GM18873 (cell line): ENCODE measurements around the gene CACNA1D.

Experiments
- ATAC-seq: cut with Tn5 transposase; IDR thresholded peaks from one replicate; pipeline ENCODE4 v1.9.1; 2021; ENCODE audit warnings: mild to moderate bottlenecking, moderate library complexity, moderate number of reproducible peaks; ENCODE audit not compliant: unreplicated experiment, low FRiP score

The CACNA1D gene

DNA sequence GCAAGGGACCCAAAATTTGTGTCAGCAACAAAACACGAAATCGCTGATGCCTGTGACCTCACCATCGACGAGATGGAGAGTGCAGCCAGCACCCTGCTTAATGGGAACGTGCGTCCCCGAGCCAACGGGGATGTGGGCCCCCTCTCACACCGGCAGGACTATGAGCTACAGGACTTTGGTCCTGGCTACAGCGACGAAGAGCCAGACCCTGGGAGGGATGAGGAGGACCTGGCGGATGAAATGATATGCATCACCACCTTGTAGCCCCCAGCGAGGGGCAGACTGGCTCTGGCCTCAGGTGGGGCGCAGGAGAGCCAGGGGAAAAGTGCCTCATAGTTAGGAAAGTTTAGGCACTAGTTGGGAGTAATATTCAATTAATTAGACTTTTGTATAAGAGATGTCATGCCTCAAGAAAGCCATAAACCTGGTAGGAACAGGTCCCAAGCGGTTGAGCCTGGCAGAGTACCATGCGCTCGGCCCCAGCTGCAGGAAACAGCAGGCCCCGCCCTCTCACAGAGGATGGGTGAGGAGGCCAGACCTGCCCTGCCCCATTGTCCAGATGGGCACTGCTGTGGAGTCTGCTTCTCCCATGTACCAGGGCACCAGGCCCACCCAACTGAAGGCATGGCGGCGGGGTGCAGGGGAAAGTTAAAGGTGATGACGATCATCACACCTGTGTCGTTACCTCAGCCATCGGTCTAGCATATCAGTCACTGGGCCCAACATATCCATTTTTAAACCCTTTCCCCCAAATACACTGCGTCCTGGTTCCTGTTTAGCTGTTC, 316.9 kb downstream of the CACNA1D start:
- ATAC-seq: no peak

GRCh38 chr3:53812434-53812833, 318.0 kb downstream of the CACNA1D start:
- ATAC-seq: no peak

DNA sequence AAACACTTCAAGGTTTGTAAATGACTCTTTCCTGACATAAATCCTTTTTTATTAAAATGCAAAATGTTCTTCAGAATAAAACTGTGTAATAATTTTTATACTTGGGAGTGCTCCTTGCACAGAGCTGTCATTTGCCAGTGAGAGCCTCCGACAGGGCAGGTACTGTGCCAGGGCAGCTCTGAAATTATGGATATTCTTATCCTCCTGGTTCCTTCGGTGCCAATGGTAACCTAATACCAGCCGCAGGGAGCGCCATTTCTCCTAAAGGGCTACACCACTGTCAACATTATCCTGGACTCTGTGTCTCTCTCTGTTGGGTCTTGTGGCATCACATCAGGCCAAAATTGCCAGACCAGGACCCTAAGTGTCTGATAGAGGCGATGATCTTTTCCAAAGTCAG, 318.8 kb downstream of the CACNA1D start:
- ATAC-seq: no peak

GRCh38 chr3:53813876-53814275, 319.5 kb downstream of the CACNA1D start:
- ATAC-seq: no peak

- ATAC-seq: no peak
Measured at GRCh38 chr3:53815067-53815466, 320.7 kb downstream of the CACNA1D start.

- no peak for ATAC-seq
Measured at GRCh38 chr3:53815651-53816050, 321.2 kb downstream of the CACNA1D start.

DNA sequence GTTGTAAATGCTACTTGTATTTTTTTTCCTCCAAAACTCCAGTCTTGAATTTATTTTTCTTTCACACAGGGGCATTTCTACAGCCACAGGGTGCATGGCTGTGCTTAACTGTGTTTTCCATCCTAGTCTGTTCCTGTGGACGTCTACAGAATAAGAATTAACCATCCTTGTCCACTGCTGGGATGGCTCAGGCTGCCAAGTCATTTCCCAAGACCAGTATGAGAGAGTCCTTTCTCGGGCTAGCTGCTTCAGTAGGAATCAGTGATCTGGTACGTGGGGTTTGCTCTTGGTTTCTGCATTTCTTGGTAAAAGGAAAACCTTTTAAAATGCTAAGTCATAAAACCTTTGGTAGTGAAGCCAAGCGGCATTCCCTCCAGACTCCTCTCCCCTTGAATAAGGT, 322.0 kb downstream of the CACNA1D start:
- no peak for ATAC-seq

GRCh38 chr3:53817211-53817610, 322.8 kb downstream of the CACNA1D start:
- no peak for ATAC-seq

DNA sequence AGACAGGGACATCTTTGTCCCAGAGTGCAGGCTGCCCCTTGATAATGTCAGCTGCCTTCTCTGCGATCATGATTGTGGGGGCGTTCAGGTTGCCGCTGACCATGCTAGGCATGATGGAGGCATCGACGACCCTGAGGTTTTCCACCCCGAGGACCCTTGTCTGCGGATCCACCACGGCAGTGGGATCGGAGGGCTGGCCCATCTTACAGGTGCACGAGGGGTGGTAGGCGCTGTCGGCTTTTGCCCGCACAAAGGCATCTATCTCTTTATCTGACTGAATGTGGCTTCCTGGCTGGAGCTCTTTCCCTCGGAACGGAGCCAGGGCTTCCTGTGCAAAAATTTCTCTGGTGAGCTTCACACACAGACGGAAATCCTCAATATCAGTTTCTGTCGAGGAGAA, 323.4 kb downstream of the CACNA1D start:
- ATAC-seq: no peak

- ATAC-seq: no peak
Measured at GRCh38 chr3:53818221-53819162, 324.1 kb downstream of the CACNA1D start.

DNA sequence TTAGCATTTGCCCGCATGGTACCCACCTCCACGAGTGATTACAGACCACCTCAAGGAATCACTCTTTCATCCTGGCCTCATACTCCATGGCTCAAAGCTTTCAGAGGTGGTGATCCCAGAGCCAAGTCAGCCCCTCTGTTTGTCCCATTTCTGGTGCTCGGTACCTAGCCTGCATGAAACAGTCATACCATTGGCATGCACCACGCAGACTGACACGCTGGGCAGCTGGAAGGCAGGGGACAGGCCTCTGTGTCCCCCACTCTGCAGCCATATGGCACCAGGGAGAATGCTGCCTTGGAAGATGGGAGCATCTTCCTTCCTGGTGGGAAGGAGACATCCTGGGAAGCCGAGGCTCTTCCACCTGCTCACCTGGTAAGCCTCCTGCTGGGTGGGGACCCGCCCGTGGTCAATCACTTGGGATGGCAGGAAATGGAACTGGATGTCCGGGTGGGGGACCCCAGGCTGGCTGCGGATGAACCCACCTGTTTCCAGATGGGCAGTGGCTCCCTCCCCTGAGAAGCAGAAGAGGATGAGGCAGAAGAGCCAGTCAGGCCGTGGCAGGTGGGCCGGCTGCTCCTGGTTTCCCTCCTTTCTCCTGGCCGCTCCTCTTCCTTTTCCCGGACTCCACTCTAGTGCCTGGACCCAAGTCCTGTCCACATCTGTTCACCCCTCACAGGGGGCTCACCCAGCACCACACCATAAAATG, 324.9 kb downstream of the CACNA1D start:
- no peak for ATAC-seq

- ATAC-seq: no peak
Measured at GRCh38 chr3:53820084-53820483, 325.7 kb downstream of the CACNA1D start.

DNA sequence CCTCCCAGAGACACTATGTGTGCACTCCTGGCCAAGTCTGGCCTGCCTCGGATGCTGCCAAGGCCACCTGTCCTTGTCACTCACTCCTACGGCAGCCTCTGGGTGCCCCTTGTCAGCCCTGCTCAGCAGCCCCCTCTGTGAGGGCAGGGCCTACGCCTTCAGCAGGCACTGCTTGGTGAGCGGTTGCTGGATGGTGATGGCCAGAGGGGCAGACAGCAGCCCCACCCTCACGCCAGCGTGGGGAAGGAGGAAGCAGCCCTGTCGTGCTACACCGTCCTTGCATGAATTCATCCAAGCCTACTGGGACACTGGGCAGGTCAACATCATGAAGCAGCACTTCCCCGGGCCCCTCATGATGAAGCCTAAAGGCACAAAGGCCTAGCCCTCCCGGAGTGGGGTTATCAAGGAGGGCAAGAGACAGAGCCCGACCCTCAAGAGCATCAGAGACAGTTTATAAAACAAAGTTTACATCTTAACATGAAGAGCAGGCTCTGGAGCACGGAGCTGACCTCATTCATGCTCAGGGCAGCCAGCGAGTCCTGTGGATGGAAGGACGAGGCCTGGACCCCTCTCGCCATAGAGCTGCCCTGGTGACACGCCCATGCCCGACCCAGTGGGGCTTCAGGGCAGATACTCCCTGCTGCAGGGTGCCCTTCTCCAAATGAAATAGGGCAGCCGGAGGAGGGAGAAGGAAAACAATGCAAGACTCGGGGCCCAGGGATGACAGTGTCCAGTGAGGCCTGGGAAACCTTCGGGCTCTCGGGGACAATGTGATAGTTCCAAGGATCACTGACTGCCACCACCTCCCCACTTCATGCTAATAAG, 326.6 kb downstream of the CACNA1D start:
- ATAC-seq: no peak

- ATAC-seq: no peak
Measured at GRCh38 chr3:53821631-53822121, 327.3 kb downstream of the CACNA1D start.

- ATAC-seq: no peak
Measured at GRCh38 chr3:53822331-53822741, 327.9 kb downstream of the CACNA1D start.

- no peak for ATAC-seq
Measured at GRCh38 chr3:53823026-53823955, 328.9 kb downstream of the CACNA1D start.

DNA sequence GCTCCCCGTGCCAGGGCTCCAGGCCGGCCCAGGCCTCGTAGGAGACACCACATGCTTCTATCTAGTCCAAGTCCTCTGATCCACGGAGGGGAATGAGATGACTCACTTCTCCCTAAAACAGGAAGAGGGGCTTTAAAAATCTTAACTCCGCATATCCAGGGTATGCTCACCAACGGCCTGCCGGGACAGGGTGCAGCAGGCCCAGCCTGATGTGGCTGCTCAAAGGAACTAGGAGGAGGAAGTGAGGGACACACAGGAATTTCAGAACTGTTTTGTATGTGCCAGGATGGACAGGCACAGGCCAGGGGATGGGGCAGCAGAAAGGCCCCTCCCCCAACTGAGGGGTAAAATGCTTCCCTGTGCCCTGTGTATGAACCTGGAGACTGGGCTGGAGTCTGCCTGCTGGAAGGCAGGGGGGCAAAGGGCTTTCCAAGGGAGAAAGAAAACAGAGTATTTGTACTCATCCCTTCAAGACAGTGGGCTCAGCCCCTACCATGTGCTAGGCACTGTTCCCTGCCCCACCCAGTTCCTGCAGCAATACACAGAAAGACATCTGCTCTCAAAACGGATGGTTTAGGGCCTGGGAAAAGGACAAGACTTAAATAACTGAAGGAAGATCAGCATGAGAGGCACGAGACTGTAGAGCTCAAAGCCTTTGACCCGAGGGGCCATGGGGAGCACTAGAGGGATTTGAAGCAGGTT, 329.7 kb downstream of the CACNA1D start:
- no peak for ATAC-seq

DNA sequence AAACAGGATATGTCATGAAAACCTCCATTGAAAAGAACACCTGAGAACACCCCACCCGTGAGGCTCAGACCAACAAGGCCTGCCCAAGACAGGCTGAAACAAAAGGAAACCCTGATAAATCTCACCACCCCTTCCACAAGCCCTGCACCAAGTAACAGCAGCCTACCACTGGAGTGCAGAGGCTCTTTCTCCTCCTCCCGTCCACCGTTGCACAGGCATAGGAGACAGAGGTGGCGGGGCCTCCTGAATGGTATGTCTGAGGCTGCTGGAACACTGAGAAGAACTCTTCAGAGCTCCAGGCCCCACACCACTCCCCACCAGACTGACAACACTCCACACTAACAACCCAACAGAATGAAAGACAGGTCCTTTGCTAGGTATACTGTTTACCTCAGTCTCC, 330.4 kb downstream of the CACNA1D start:
- ATAC-seq: no peak
